SK-N-SH (cell line): ENCODE data around the gene PXT1. TPM values are rescaled to one million over a fixed set of nuclear protein-coding genes. Genes with fewer than 3 reads are reported as not detected.

Experiments
- CTCF ChIA-PET: fragments of 300-600, 350-600 bp; formaldehyde crosslinking; extraction: SDS; loops from one replicate; lab custom pipeline; 2021; lab: Yijun Ruan, JAX
- POLR2A ChIA-PET: fragments of 350-600 bp; sonication (Branson Sonifier 250); formaldehyde crosslinking; extraction: SDS; loops from one replicate; lab custom pipeline; 2020; ENCODE audit warnings: antibody characterized with exemption, inconsistent platforms; lab: Yijun Ruan, JAX
- DNase-seq: peaks from one replicate; pipeline ENCODE4 v3.0.0; 2012
- H2AFZ ChIP-seq: fragments of 200-600 bp; sonication (generic); 2 replicates; pipeline ENCODE4 v1.8.1; 2016; ENCODE audit warnings: antibody characterized with exemption, mild to moderate bottlenecking, low read depth
- H3F3A ChIP-seq: fragments of 200-600 bp; sonication (generic); replicated peaks from 2 replicates; pipeline ENCODE3; 2016; ENCODE audit warnings: antibody characterized with exemption, mild to moderate bottlenecking; ENCODE audit not compliant: insufficient read depth
- H3K27ac ChIP-seq, 2 experiments: fragments of 200-500 bp in 1 of 2; fragments of 200-600 bp in 1 of 2; sonication (Bioruptor generic) in 1 of 2; sonication (generic), shearing (Covaris generic) in 1 of 2; 2 replicates each; pipeline versions ENCODE4 v1.5.1 to v1.6.1; 2014 to 2016; ENCODE audit warnings: low read depth in 2 of 2, inconsistent platforms in 1 of 2, low read length in 1 of 2, mild to moderate bottlenecking in 1 of 2, mixed read lengths in 1 of 2
- H3K27me3 ChIP-seq: fragments of 200-600 bp; sonication (generic), shearing (Covaris generic); 2 replicates; pipeline ENCODE4 v1.6.1; 2016; ENCODE audit warnings: mixed run types; ENCODE audit not compliant: insufficient read depth
- H3K36me3 ChIP-seq, 2 experiments: fragments of 200-500 bp in 1 of 2; fragments of 200-600 bp in 1 of 2; sonication (Bioruptor generic) in 1 of 2; sonication (generic) in 1 of 2; replicated peaks in 1 of 2; 2 replicates each; pipeline versions ENCODE3 to v1.5.1; 2014 to 2016; ENCODE audit warnings: low read length in 1 of 2, mild to moderate bottlenecking in 1 of 2; ENCODE audit not compliant: insufficient read depth in 2 of 2, control insufficient read depth in 1 of 2
- H3K4me1 ChIP-seq, 2 experiments: fragments of 200-500 bp in 1 of 2; fragments of 200-600 bp in 1 of 2; sonication (Bioruptor generic) in 1 of 2; sonication (generic), shearing (Covaris generic) in 1 of 2; 2 replicates each; pipeline versions ENCODE4 v1.5.1 to v1.6.1; 2014 to 2016; ENCODE audit warnings: low read depth in 1 of 2, low read length in 1 of 2, mixed run types in 1 of 2; ENCODE audit not compliant: insufficient read depth in 2 of 2, control insufficient read depth in 1 of 2
- H3K4me2 ChIP-seq: fragments of 200-600 bp; sonication (generic), shearing (Covaris generic); 2 replicates; pipeline ENCODE4 v1.6.1; 2017; ENCODE audit warnings: mixed run types
- H3K4me3 ChIP-seq, 2 experiments: fragments of 200-500 bp in 1 of 2; fragments of 200-600 bp in 1 of 2; sonication (Bioruptor generic) in 1 of 2; sonication (generic), shearing (Covaris generic) in 1 of 2; 2 replicates each; pipeline versions ENCODE4 v1.5.1 to v1.8.1; 2014 to 2016; ENCODE audit warnings: low read depth in 2 of 2, inconsistent platforms in 1 of 2, low read length in 1 of 2, mild to moderate bottlenecking in 1 of 2, mixed read lengths in 1 of 2, moderate library complexity in 1 of 2
- H3K79me2 ChIP-seq: fragments of 200-600 bp; sonication (generic); 2 replicates; pipeline ENCODE4 v1.8.1; 2017; ENCODE audit warnings: mild to moderate bottlenecking; ENCODE audit not compliant: insufficient read depth
- H3K9ac ChIP-seq: fragments of 200-600 bp; sonication (generic); 2 replicates; pipeline ENCODE4 v1.6.1; 2017; ENCODE audit warnings: mixed run types
- H3K9me2 ChIP-seq: fragments of 200-600 bp; sonication (generic); 2 replicates; pipeline ENCODE4 v1.6.1; 2017; ENCODE audit warnings: mixed run types
- H3K9me3 ChIP-seq: fragments of 200-600 bp; sonication (generic); 2 replicates; pipeline ENCODE4 v1.6.1; 2017; ENCODE audit warnings: mixed run types, mild to moderate bottlenecking, moderate library complexity
- H4K20me1 ChIP-seq: fragments of 200-600 bp; sonication (generic); 2 replicates; pipeline ENCODE4 v1.6.1; 2017; ENCODE audit warnings: mild to moderate bottlenecking, mixed run types; ENCODE audit not compliant: insufficient read depth
- CHD2 ChIP-seq: fragments of 150-350 bp; IDR thresholded peaks from 2 replicates; pipeline ENCODE4 v1.6.1; 2018; ENCODE audit warnings: low read length; ENCODE audit not compliant: partially characterized antibody
- ELF1 ChIP-seq: IDR thresholded peaks from 2 replicates; pipeline ENCODE4 v1.4.0; 2012
- EZH2phosphoT487 ChIP-seq: fragments of 200-600 bp; sonication (generic); IDR thresholded peaks from 2 replicates; pipeline ENCODE4 v1.6.1; 2017; ENCODE audit warnings: low read depth, mixed run types, mild to moderate bottlenecking, antibody characterized with exemption, moderate library complexity, borderline replicate concordance
- FOXM1 ChIP-seq: IDR thresholded peaks from 2 replicates; pipeline ENCODE4 v1.4.0; 2012; ENCODE audit warnings: low read depth, mild to moderate bottlenecking
- GABPA ChIP-seq: IDR thresholded peaks from 2 replicates; pipeline ENCODE4 v1.4.0; 2012; ENCODE audit warnings: low read depth, mild to moderate bottlenecking
- GATA2 ChIP-seq: sonication (generic); formaldehyde crosslinking; IDR thresholded peaks from 2 replicates; pipeline ENCODE4 v1.5.0; 2020; ENCODE audit warnings: mild to moderate bottlenecking, missing genetic modification reagents
- NFIC ChIP-seq: IDR thresholded peaks from 2 replicates; pipeline ENCODE4 v1.4.0; 2012; ENCODE audit warnings: borderline replicate concordance
- NRF1 ChIP-seq: IDR thresholded peaks from 2 replicates; pipeline ENCODE4 v1.6.1; 2012; ENCODE audit warnings: low read depth, mild to moderate bottlenecking, low read length
- RFX5 ChIP-seq: IDR thresholded peaks from 2 replicates; pipeline ENCODE4 v1.6.1; 2012; ENCODE audit warnings: mild to moderate bottlenecking, improper control_type of control experiment, low read length
- SMC3 ChIP-seq: IDR thresholded peaks from 2 replicates; pipeline ENCODE4 v1.6.1; 2012; ENCODE audit warnings: low read depth, low read length, improper control_type of control experiment
- TCF12 ChIP-seq: IDR thresholded peaks from 2 replicates; pipeline ENCODE4 v1.4.0; 2012
- TEAD4 ChIP-seq: IDR thresholded peaks from 2 replicates; pipeline ENCODE4 v1.4.0; 2012; ENCODE audit warnings: mild to moderate bottlenecking, borderline replicate concordance; ENCODE audit not compliant: insufficient read depth
- WGBS: methylation state at CpG from one replicate; pipeline ENCODE4 v1.1.6; 2017; ENCODE audit warnings: low lambda C conversion rate; 5-methylcytosine and 5-hydroxymethylcytosine counted together
- polyA plus RNA-seq, 3 experiments: library from polyadenylated mRNA; depleted of rRNA; stranded (reverse); fragments of >200 nt; gene quantifications; 2 replicates each; pipeline ENCODE4 v1.2.3, GENCODE V29; 2012

The PXT1 gene
- polyA plus RNA-seq, 1 of the 3 experiments (the other 2 are of a cell fraction): not detected

DNA sequence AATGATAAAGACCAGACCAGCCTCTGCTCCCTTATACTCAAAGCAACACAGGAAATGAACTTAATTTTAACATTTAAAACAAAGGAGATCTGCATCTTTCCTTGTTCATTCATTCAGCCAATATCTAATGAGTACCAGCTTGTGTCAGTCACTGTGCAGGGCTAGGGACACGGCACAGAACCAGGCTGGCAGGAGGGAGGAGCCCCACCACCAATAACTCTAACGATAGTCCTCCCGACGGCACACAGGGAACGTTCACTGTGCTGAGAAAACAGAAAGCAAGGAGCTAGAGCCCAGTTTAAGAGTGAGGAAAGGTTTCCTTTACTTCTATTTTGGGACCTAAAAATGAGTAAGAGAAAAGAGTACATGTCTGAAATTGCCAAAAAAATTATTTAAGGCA, 65.1 kb downstream of the PXT1 start:
- Histone ChIP-seq H3K27ac (no peak overlapping the region), H4K20me1 (no peaks in the 10 kb centered on the region), H3K36me3 (no peaks in the 10 kb centered on the region), H3K4me1 (peaks cover 0 to 9% of the 10 kb centered on the region in 2 experiments; a peak in 1 of 4 replicates), H3F3A (no peaks in the 10 kb centered on the region), H3K4me2 (no peak overlapping the region), H3K9me2 (no peaks in the 10 kb centered on the region), H3K27me3 (no peaks in the 10 kb centered on the region), H3K9ac (no peak overlapping the region), H3K79me2 (no peaks in the 10 kb centered on the region), H2AFZ (no peak overlapping the region), H3K9me3 (no peaks in the 10 kb centered on the region), H3K4me3 (no peak overlapping the region)
- DNase-seq: no peak
- 79% methylated on average over 5 of the region's 5 CpGs for WGBS
- TF ChIP-seq SMC3: no peak
- ChIA-PET CTCF (no interaction called here), POLR2A (no interaction called here)

GRCh38 chr6:36376742-36377141, 65.9 kb downstream of the PXT1 start:
- no peak for TF ChIP-seq NFIC
- TF ChIP-seq TEAD4: no peak
- no peak for TF ChIP-seq GATA2 (CRISPR knock-in tag)
- no peak for TF ChIP-seq EZH2phosphoT487
- TF ChIP-seq CHD2: no peak
- Histone ChIP-seq H3K9ac (no peak overlapping the region), H4K20me1 (no peaks in the 10 kb centered on the region), H3K27me3 (no peaks in the 10 kb centered on the region), H3K4me2 (no peak overlapping the region), H3K27ac (no peak overlapping the region), H3K9me2 (no peaks in the 10 kb centered on the region), H3F3A (no peaks in the 10 kb centered on the region), H3K79me2 (no peaks in the 10 kb centered on the region), H3K4me3 (no peak overlapping the region), H3K9me3 (no peaks in the 10 kb centered on the region), H3K4me1 (peaks cover 0 to 9% of the 10 kb centered on the region in 2 experiments; a peak in 1 of 4 replicates), H3K36me3 (no peaks in the 10 kb centered on the region), H2AFZ (no peak overlapping the region)
- POLR2A ChIA-PET: no interaction called here
- CTCF ChIA-PET: no interaction called here
- DNase-seq: no peak
- WGBS: 89% methylated on average over 8 of the region's 8 CpGs

DNA sequence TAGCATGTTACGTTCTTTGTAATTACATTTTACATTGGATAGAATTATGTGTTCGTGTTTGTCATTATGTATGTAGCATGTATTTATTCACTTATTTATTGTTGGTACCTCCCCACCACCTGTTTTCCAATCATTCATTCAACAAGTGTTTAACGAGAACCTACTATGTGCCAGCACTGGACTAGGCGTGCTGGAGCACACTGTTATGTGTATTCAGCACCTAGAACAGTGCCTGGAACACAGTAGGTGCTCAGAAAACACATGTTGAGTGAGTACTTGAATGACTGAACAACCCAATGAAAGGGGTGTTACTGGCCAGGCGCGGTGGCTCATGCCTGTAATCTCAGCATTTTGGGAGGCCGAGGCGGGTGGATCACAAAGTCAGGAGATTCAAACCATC, 66.5 kb downstream of the PXT1 start:
- H4K20me1 ChIP-seq: no peaks in the 10 kb centered on the region
- H3K27ac ChIP-seq: no peak overlapping the region
- POLR2A ChIA-PET: no interaction called here
- no peak overlapping the region for H3K4me3 ChIP-seq
- H3K27me3 ChIP-seq: no peaks in the 10 kb centered on the region
- 80% methylated on average over 8 of the region's 8 CpGs for WGBS
- H3K4me2 ChIP-seq: no peak overlapping the region
- DNase-seq: no peak
- H3K79me2 ChIP-seq: no peaks in the 10 kb centered on the region
- H3K4me1 ChIP-seq: peaks cover 0 to 9% of the 10 kb centered on the region in 2 experiments; a peak in 1 of 4 replicates
- TF ChIP-seq GABPA: no peak
- TF ChIP-seq FOXM1: no peak
- TF ChIP-seq TCF12: no peak
- no peak for TF ChIP-seq NFIC
- no peak for TF ChIP-seq RFX5
- no peak for TF ChIP-seq NRF1
- TF ChIP-seq GATA2 (CRISPR knock-in tag): no peak
- no peak for TF ChIP-seq ELF1
- TF ChIP-seq, all 33 proteins: peak for 0
- H3K36me3 ChIP-seq: no peaks in the 10 kb centered on the region
- CTCF ChIA-PET: interaction anchor here (1.2 kb wide), 1 partner anchor 74 kb away, joined by 3 read pairs; no protein-coding TSS in a partner anchor
- H3F3A ChIP-seq: no peaks in the 10 kb centered on the region
- no peaks in the 10 kb centered on the region for H3K9me3 ChIP-seq
- no peak overlapping the region for H3K9ac ChIP-seq
- H2AFZ ChIP-seq: no peak overlapping the region
- no peaks in the 10 kb centered on the region for H3K9me2 ChIP-seq
